PC-9 (cell line): ENCODE results near the gene GABARAP.

Experiments used
- EZH2 ChIP-seq: fragments of 200-600 bp; sonication (generic); IDR thresholded peaks from 2 replicates; pipeline ENCODE4 v1.8.0; 2017; ENCODE audit warnings: antibody characterized with exemption, low read depth
- TF ChIP-seq, protein P1 (sequence below): fragments of 200-600 bp; sonication (generic); conservative IDR thresholded peaks from 2 replicates; pipeline ENCODE4 v1.6.1; 2017; ENCODE audit warnings: mixed run types, antibody characterized with exemption, mild to moderate bottlenecking, moderate library complexity

DNA sequence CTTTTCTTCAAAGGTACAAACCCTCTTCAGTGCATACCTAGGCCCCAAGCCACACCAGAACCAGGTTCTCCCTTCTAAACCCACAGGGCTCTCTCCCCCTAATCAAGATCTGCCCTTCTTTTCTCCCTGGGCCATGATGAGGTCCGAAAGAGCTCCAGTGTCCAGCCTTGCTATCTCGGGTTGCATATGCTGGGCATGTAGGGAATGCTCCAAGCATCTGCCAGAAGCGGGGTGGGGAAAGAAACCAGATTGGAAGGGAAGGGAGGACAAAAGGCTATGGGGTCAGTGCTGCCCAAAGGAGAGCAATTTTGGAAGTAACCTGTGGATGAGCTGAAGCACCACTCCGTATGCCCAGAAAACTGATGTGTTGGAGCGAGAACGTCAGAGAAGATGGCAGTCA, 7.0 kb upstream of the GABARAP start:
- TF ChIP-seq, protein P1, sequence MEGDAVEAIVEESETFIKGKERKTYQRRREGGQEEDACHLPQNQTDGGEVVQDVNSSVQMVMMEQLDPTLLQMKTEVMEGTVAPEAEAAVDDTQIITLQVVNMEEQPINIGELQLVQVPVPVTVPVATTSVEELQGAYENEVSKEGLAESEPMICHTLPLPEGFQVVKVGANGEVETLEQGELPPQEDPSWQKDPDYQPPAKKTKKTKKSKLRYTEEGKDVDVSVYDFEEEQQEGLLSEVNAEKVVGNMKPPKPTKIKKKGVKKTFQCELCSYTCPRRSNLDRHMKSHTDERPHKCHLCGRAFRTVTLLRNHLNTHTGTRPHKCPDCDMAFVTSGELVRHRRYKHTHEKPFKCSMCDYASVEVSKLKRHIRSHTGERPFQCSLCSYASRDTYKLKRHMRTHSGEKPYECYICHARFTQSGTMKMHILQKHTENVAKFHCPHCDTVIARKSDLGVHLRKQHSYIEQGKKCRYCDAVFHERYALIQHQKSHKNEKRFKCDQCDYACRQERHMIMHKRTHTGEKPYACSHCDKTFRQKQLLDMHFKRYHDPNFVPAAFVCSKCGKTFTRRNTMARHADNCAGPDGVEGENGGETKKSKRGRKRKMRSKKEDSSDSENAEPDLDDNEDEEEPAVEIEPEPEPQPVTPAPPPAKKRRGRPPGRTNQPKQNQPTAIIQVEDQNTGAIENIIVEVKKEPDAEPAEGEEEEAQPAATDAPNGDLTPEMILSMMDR = no peak
- no peak for TF ChIP-seq EZH2
